NB4 (cell line): ENCODE data around the gene PRKACB.

Experiments used
- MYC ChIP-seq: IDR thresholded peaks from 2 replicates; pipeline ENCODE4 v1.6.1; 2011; ENCODE audit warnings: low read depth, low read length
- POLR2A ChIP-seq: IDR thresholded peaks from 2 replicates; pipeline ENCODE4 v1.6.1; 2011; ENCODE audit warnings: mild to moderate bottlenecking; ENCODE audit not compliant: insufficient read length; ENCODE audit errors: extremely low read depth
- TF ChIP-seq, protein P1 (sequence below): IDR thresholded peaks from one replicate; pipeline ENCODE4 v1.5.1; 2012; ENCODE audit warnings: low read depth, low read length
- TF ChIP-seq, protein P2 (sequence below): IDR thresholded peaks from 2 replicates; pipeline ENCODE4 v1.6.1; 2011; ENCODE audit warnings: low read depth, low read length

DNA sequence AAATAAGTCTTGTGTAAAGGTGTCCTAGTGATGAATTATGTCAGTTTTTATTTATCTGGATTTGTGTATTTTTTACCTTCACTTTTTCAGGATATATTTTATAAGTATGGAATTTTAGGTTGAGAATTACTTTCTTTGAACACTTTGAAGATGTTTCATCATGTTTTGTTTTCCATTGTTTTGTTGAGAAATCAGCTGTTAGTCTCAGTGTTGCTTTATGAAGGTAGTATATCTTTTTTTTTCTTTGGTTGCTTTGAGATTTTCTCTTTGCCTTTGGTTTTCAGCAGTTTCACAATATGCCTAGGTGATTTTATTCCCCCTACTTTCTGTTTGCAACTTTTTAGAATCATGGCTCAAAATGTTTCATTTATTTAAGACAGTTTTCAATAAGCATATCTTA lies 48.8 kb upstream of the PRKACB start:
- TF ChIP-seq POLR2A (no peak), MYC (no peak)
- TF ChIP-seq, protein P1, sequence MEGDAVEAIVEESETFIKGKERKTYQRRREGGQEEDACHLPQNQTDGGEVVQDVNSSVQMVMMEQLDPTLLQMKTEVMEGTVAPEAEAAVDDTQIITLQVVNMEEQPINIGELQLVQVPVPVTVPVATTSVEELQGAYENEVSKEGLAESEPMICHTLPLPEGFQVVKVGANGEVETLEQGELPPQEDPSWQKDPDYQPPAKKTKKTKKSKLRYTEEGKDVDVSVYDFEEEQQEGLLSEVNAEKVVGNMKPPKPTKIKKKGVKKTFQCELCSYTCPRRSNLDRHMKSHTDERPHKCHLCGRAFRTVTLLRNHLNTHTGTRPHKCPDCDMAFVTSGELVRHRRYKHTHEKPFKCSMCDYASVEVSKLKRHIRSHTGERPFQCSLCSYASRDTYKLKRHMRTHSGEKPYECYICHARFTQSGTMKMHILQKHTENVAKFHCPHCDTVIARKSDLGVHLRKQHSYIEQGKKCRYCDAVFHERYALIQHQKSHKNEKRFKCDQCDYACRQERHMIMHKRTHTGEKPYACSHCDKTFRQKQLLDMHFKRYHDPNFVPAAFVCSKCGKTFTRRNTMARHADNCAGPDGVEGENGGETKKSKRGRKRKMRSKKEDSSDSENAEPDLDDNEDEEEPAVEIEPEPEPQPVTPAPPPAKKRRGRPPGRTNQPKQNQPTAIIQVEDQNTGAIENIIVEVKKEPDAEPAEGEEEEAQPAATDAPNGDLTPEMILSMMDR, result no peak
- TF ChIP-seq, protein P2, sequence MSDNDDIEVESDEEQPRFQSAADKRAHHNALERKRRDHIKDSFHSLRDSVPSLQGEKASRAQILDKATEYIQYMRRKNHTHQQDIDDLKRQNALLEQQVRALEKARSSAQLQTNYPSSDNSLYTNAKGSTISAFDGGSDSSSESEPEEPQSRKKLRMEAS, result no peak
